ENCODE data around the gene SPI1.

Gene SPI1

DNA sequence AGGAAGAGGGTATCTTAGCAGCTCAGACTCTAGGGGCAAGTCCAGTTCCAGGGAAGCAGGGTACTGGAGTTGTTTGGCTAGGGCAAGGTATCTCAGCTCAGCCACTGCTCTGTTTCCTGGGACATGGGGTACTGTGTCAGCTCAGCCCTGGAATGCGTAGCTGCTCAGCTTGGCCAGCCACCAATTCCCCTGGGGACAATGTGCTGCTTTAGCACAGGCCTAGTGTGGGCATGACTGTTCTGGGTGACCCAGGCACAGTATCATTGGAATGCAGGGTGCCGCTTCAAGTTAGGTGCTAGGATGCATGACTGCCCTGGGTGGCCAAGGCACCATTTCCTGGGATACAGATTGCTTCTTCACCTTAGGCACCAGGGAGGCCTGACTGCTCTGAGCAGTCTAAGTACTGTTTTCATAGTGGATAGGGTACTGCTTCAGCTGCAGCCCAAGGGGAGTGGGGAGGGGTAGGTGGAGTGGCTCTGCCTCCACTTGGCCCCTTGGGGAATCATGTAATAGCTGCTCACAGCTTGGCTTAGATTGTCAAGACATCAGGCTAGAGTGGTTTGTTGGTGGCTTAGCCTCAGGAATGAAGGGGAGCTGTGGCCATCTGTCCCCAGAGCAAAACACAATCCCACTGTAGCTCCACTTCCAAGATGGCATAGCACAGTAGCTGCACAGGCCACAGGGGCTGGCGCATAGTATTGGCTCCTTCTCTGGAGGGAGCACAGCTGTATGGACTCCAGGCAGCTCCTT is 72.4 kb downstream of the SPI1 start:
- no peak overlapping the region for H3K27ac ChIP-seq (ENCODE audit: poor library complexity, severe bottlenecking)
- H3K4me3 ChIP-seq (ENCODE audit: severe bottlenecking): no peak overlapping the region
- H3K27me3 ChIP-seq (ENCODE audit: insufficient read depth, poor library complexity, severe bottlenecking): no peaks in the 10 kb centered on the region
- TF ChIP-seq, protein P1, sequence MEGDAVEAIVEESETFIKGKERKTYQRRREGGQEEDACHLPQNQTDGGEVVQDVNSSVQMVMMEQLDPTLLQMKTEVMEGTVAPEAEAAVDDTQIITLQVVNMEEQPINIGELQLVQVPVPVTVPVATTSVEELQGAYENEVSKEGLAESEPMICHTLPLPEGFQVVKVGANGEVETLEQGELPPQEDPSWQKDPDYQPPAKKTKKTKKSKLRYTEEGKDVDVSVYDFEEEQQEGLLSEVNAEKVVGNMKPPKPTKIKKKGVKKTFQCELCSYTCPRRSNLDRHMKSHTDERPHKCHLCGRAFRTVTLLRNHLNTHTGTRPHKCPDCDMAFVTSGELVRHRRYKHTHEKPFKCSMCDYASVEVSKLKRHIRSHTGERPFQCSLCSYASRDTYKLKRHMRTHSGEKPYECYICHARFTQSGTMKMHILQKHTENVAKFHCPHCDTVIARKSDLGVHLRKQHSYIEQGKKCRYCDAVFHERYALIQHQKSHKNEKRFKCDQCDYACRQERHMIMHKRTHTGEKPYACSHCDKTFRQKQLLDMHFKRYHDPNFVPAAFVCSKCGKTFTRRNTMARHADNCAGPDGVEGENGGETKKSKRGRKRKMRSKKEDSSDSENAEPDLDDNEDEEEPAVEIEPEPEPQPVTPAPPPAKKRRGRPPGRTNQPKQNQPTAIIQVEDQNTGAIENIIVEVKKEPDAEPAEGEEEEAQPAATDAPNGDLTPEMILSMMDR (IDR thresholded peaks at IDR 0.05; ENCODE audit: poor library complexity, severe bottlenecking): no peak
- ATAC-seq (ENCODE audit: low read depth) (no peak; the same call in 2 of the 3 replicates), DNase-seq (ENCODE audit: low spot score) (no peak)
- peaks cover 61% of the 10 kb centered on the region for H3K36me3 ChIP-seq (ENCODE audit: low read depth)
- H3K9me3 ChIP-seq (ENCODE audit: severe bottlenecking): peaks cover 5% of the 10 kb centered on the region
- no peaks in the 10 kb centered on the region for H3K4me1 ChIP-seq (ENCODE audit: insufficient read depth, poor library complexity, severe bottlenecking)

Data from RWPE2 (cell line).